K562 (cell line): ENCODE data around the gene RPTOR. TPM values are rescaled to one million over a fixed set of nuclear protein-coding genes. Genes with fewer than 3 reads are reported as not detected.
A peak's percentile ranks its signal among the peaks of the same experiment; 100 is the strongest.

Experiments
- BRD4 ChIP-seq: fragments of 200-600 bp; sonication (generic); IDR thresholded peaks from 2 replicates; pipeline ENCODE4 v1.6.1; 2017; ENCODE audit warnings: inconsistent platforms
- C11orf30 ChIP-seq: fragments of 450-650 bp; IDR thresholded peaks from 2 replicates; pipeline ENCODE4 v1.6.1; 2016; ENCODE audit warnings: low read depth, mild to moderate bottlenecking
- DNMT1 ChIP-seq: fragments of 450-650 bp; IDR thresholded peaks from 2 replicates; pipeline ENCODE4 v1.6.1; 2016; ENCODE audit warnings: antibody characterized with exemption, mild to moderate bottlenecking
- ETV5 ChIP-seq: sonication (generic); formaldehyde crosslinking; IDR thresholded peaks from 2 replicates; pipeline ENCODE4 v1.4.0; 2020; ENCODE audit warnings: low read depth, mild to moderate bottlenecking, missing genetic modification reagents
- GATAD2B ChIP-seq: fragments of 450-650 bp; IDR thresholded peaks from 2 replicates; pipeline ENCODE4 v1.6.1; 2017; ENCODE audit warnings: mild to moderate bottlenecking, borderline replicate concordance
- MED1 ChIP-seq: sonication (generic); formaldehyde crosslinking; IDR thresholded peaks from 2 replicates; pipeline ENCODE4 v1.8.1; 2023; ENCODE audit warnings: missing genetic modification reagents, borderline replicate concordance
- MTA1 ChIP-seq: fragments of 450-650 bp; IDR thresholded peaks from 2 replicates; pipeline ENCODE4 v1.6.1; 2017; ENCODE audit warnings: borderline replicate concordance
- NR2C1 ChIP-seq, 2 experiments: fragments of 450-650 bp; IDR thresholded peaks; 2 replicates each; pipeline ENCODE4 v1.6.1; 2017; ENCODE audit warnings: mild to moderate bottlenecking in 2 of 2, antibody characterized with exemption in 1 of 2, inconsistent platforms in 1 of 2, missing compliant biosample characterization in 1 of 2, missing genetic modification characterization in 1 of 2
- RBM17 ChIP-seq: fragments of 200-400 bp; formaldehyde crosslinking; IDR thresholded peaks from 2 replicates; pipeline ENCODE4 v1.6.1; 2017; ENCODE audit warnings: low read depth, mild to moderate bottlenecking, low read length, borderline replicate concordance
- SIN3A ChIP-seq, 2 experiments: fragments of 150-350 bp in 1 of 2; IDR thresholded peaks; 2 replicates each; pipeline ENCODE4 v1.6.1; 2011 to 2016; ENCODE audit warnings: borderline replicate concordance in 2 of 2, low read depth in 2 of 2, low read length in 2 of 2, mild to moderate bottlenecking in 2 of 2, moderate library complexity in 2 of 2; ENCODE audit not compliant: control insufficient read depth in 1 of 2
- SLC30A9 ChIP-seq: fragments of 250-450 bp; sonication (Bioruptor Pico); IDR thresholded peaks from 2 replicates; pipeline ENCODE4 v1.8.0; 2022; ENCODE audit warnings: mild to moderate bottlenecking, moderate library complexity
- ZBTB17 ChIP-seq: fragments of 450-650 bp; formaldehyde crosslinking; IDR thresholded peaks from 2 replicates; pipeline ENCODE4 v1.4.0; 2020; ENCODE audit warnings: mild to moderate bottlenecking
- ZBTB33 ChIP-seq: sonication (generic); formaldehyde crosslinking; IDR thresholded peaks from 2 replicates; pipeline ENCODE4 v1.8.1; 2023; ENCODE audit warnings: mild to moderate bottlenecking, missing genetic modification reagents
- ZBTB9 ChIP-seq: fragments of 450-650 bp; formaldehyde crosslinking; IDR thresholded peaks from 2 replicates; pipeline ENCODE4 v1.4.0; 2020; ENCODE audit warnings: mild to moderate bottlenecking, moderate library complexity
- ZC3H11A ChIP-seq: IDR thresholded peaks from 2 replicates; pipeline ENCODE4 v1.6.1; 2012; ENCODE audit warnings: low read depth, low read length, improper control_type of control experiment
- ZNF143 ChIP-seq: sonication (generic); formaldehyde crosslinking; IDR thresholded peaks from 2 replicates; pipeline ENCODE4 v1.9.0; 2022; ENCODE audit warnings: mild to moderate bottlenecking, missing genetic modification reagents
- ZNF217 ChIP-seq: sonication (generic); formaldehyde crosslinking; IDR thresholded peaks from 2 replicates; pipeline ENCODE4 v1.8.0; 2022; ENCODE audit warnings: mild to moderate bottlenecking, missing genetic modification reagents
- ZNF347 ChIP-seq: fragments of 450-650 bp; formaldehyde crosslinking; IDR thresholded peaks from 2 replicates; pipeline ENCODE4 v1.4.0; 2020; ENCODE audit warnings: low read depth, mild to moderate bottlenecking, moderate library complexity
- ZNF354B ChIP-seq: fragments of 250-450 bp; sonication (Bioruptor Pico); IDR thresholded peaks from 2 replicates; pipeline ENCODE4 v1.4.0; 2020
- ZNF76 ChIP-seq: fragments of 250-450 bp; sonication (Bioruptor Pico); IDR thresholded peaks from 2 replicates; pipeline ENCODE4 v1.4.0; 2020; ENCODE audit warnings: mild to moderate bottlenecking, moderate library complexity, borderline replicate concordance
- polyA plus RNA-seq, 8 experiments: library from polyadenylated mRNA; depleted of rRNA in 4 of 8; stranded (reverse) in 5 of 8; unstranded in 3 of 8; fragments of >200 nt; fragmentation: Nextera tagmentation in 2 of 8; fragmentation: Illumina TruSeq in 1 of 8; extraction: Ambion mirVana in 2 of 8; extraction: Trizol in 1 of 8; gene quantifications; 2 replicates each; pipeline versions ENCODE4 v1.2.1 to v1.2.3, GENCODE V29; 2011 to 2014; ENCODE audit warnings: inconsistent platforms in 1 of 8, missing spikeins in 1 of 8
- total RNA-seq, 7 experiments: library from RNA; depleted of rRNA in 6 of 7; stranded (reverse); fragments of >200 nt in 6 of 7; fragmentation: Illumina TruSeq in 2 of 7; extraction: Trizol in 2 of 7; gene quantifications; 2 replicates each; pipeline versions ENCODE4 v1.2.1 to v1.2.3, GENCODE V29; 2011 to 2021; ENCODE audit warnings: low replicate concordance in 1 of 7
- TF ChIP-seq, protein P1 (sequence below): fragments of 450-650 bp; IDR thresholded peaks from 2 replicates; pipeline ENCODE4 v1.6.1; 2017; ENCODE audit warnings: antibody characterized with exemption
- TF ChIP-seq, protein P2 (sequence below): fragments of 250-450 bp; sonication (Bioruptor Pico); IDR thresholded peaks from 2 replicates; pipeline ENCODE4 v1.5.0; 2020; ENCODE audit warnings: mild to moderate bottlenecking

The RPTOR gene
- total and polyA plus RNA-seq, 9 of the 15 experiments (the other 6 are each of a cell fraction or from before 2014, with no cell fraction given), result 0.24 to 54.1 (median 10.2) TPM

- TF ChIP-seq ZNF217 (CRISPR knock-in tag) (no peak), ETV5 (peak; percentile 56; the same call in 1 of the 2 replicates), ZNF76 (CRISPR knock-in tag) (no peak), ZNF143 (CRISPR knock-in tag) (no peak), MED1 (no peak), RBM17 (no peak), SIN3A (IDR thresholded peaks at IDR 0.05; ENCODE audit: borderline replicate concordance in 2 of 2, control insufficient read depth in 1 of 2, low read depth in 2 of 2, low read length in 2 of 2) (no peak), SLC30A9 (CRISPR knock-in tag) (no peak), ZNF354B (CRISPR knock-in tag) (no peak), ZBTB33 (CRISPR knock-in tag) (no peak), C11orf30 (peak; percentile 50; the same call in 1 of the 2 replicates), BRD4 (no peak), ZBTB9 (CRISPR knock-in tag) (no peak), NR2C1 (IDR thresholded peaks at IDR 0.05) (no peak), NR2C1 (tag; IDR thresholded peaks at IDR 0.05) (no peak), MTA1 (peak; percentile 29; the same call in 1 of the 2 replicates), ZNF347 (no peak), ZBTB17 (CRISPR knock-in tag) (no peak), GATAD2B (peak; percentile 35; the same call in 1 of the 2 replicates), ZC3H11A (no peak), DNMT1 (no peak)
- TF ChIP-seq, protein P1, sequence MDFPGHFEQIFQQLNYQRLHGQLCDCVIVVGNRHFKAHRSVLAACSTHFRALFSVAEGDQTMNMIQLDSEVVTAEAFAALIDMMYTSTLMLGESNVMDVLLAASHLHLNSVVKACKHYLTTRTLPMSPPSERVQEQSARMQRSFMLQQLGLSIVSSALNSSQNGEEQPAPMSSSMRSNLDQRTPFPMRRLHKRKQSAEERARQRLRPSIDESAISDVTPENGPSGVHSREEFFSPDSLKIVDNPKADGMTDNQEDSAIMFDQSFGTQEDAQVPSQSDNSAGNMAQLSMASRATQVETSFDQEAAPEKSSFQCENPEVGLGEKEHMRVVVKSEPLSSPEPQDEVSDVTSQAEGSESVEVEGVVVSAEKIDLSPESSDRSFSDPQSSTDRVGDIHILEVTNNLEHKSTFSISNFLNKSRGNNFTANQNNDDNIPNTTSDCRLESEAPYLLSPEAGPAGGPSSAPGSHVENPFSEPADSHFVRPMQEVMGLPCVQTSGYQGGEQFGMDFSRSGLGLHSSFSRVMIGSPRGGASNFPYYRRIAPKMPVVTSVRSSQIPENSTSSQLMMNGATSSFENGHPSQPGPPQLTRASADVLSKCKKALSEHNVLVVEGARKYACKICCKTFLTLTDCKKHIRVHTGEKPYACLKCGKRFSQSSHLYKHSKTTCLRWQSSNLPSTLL, result peak; percentile 83
- TF ChIP-seq, protein P2, sequence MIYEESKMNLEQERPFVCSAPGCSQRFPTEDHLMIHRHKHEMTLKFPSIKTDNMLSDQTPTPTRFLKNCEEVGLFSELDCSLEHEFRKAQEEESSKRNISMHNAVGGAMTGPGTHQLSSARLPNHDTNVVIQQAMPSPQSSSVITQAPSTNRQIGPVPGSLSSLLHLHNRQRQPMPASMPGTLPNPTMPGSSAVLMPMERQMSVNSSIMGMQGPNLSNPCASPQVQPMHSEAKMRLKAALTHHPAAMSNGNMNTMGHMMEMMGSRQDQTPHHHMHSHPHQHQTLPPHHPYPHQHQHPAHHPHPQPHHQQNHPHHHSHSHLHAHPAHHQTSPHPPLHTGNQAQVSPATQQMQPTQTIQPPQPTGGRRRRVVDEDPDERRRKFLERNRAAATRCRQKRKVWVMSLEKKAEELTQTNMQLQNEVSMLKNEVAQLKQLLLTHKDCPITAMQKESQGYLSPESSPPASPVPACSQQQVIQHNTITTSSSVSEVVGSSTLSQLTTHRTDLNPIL (CRISPR knock-in tag), result no peak
Measured at GRCh38 chr17:80791758-80792284, 247.2 kb downstream of the RPTOR start (continued).
